HCT116 (cell line): ENCODE data around the gene PBX1. TPM values are rescaled to one million over a fixed set of nuclear protein-coding genes. Genes with fewer than 3 reads are reported as not detected.

Experiments used
- ATAC-seq: fragments of 200-7000 bp; cut with Tn5 transposase; 2 replicates; pipeline ENCODE4 v1.9.1; 2020; ENCODE audit warnings: mild to moderate bottlenecking, moderate library complexity
- BruUV-seq: library from RNA; stranded (reverse); fragments of 400-500 nt; replicated peaks from 2 replicates; lab custom pipeline; 2021; lab: Mats Ljungman, UMichigan
- CTCF ChIA-PET: fragments of 300-600 bp; sonication (Branson Sonifier 250); formaldehyde crosslinking; loops from one replicate; lab custom pipeline; 2021; ENCODE audit warnings: antibody characterized with exemption; lab: Charles Lee
- POLR2A ChIA-PET: fragments of 300-600, 350-600 bp; sonication (Branson Sonifier 250); formaldehyde crosslinking; loops from one replicate; lab custom pipeline; 2021; ENCODE audit warnings: antibody characterized with exemption; lab: Charles Lee
- RAD21 ChIA-PET, 2 experiments: fragments of 300-600 bp; sonication (Branson Sonifier 250); formaldehyde crosslinking; loops; one replicate each; lab custom pipeline; 2023; ENCODE audit warnings: low total read pairs in 2 of 2; ENCODE audit not compliant: uncharacterized antibody in 2 of 2, unreplicated experiment in 2 of 2, low non-redundant PET in 1 of 2; lab: Charles Lee
- DNase-seq: peaks from one replicate; pipeline ENCODE4 v3.0.0-alpha.2; 2010; ENCODE audit warnings: low read depth, low spot score
- H2AFZ ChIP-seq: fragments of 200-600 bp; shearing (Covaris generic), sonication (generic); 2 replicates; pipeline ENCODE4 v1.6.1; 2017; ENCODE audit warnings: low read depth, mixed run types, mixed read lengths, antibody characterized with exemption, low read length; ENCODE audit not compliant: poor library complexity, severe bottlenecking
- H3K27ac ChIP-seq: 2 replicates; pipeline ENCODE4 v1.5.1; 2012; ENCODE audit warnings: low read depth, low read length
- H3K27me3 ChIP-seq: fragments of 200-600 bp; sonication (generic); 2 replicates; pipeline ENCODE4 v1.6.1; 2016; ENCODE audit warnings: mixed run types, low read length, mixed read lengths; ENCODE audit not compliant: insufficient read depth
- H3K36me3 ChIP-seq, 2 experiments: fragments of 200-500 bp in 1 of 2; fragments of 200-600 bp in 1 of 2; sonication (Bioruptor generic) in 1 of 2; sonication (generic) in 1 of 2; 2 replicates each; pipeline versions ENCODE4 v1.5.1 to v1.6.1; 2014 to 2016; ENCODE audit warnings: low read length in 2 of 2, inconsistent platforms in 1 of 2, mixed read lengths in 1 of 2, mixed run types in 1 of 2; ENCODE audit not compliant: insufficient read depth in 2 of 2, control insufficient read depth in 1 of 2
- H3K4me1 ChIP-seq, 2 experiments: fragments of 200-600 bp in 1 of 2; sonication (generic) in 1 of 2; 2 replicates each; pipeline versions ENCODE4 v1.5.1 to v1.6.1; 2012 to 2017; ENCODE audit warnings: low read length in 2 of 2, inconsistent platforms in 1 of 2, mild to moderate bottlenecking in 1 of 2, mixed read lengths in 1 of 2, mixed run types in 1 of 2, moderate library complexity in 1 of 2; ENCODE audit not compliant: insufficient read depth in 2 of 2, control insufficient read depth in 1 of 2
- H3K4me2 ChIP-seq: fragments of 200-600 bp; sonication (generic); 2 replicates; pipeline ENCODE4 v1.6.1; 2017; ENCODE audit warnings: mixed run types, low read length, mixed read lengths
- H3K4me3 ChIP-seq, 2 experiments: fragments of 200-600 bp in 1 of 2; sonication (generic) in 1 of 2; replicated peaks in 1 of 2; 2 replicates each; pipeline ENCODE4 v1.5.1; 2011 to 2016; ENCODE audit warnings: low read length in 2 of 2, control low read depth in 1 of 2, low read depth in 1 of 2, mild to moderate bottlenecking in 1 of 2, mixed read lengths in 1 of 2, mixed run types in 1 of 2
- H3K79me2 ChIP-seq: fragments of 200-600 bp; sonication (generic); 2 replicates; pipeline ENCODE4 v1.6.1; 2017; ENCODE audit warnings: mild to moderate bottlenecking, mixed run types, low read length, moderate library complexity, mixed read lengths; ENCODE audit not compliant: insufficient read depth
- H3K9ac ChIP-seq: fragments of 200-600 bp; sonication (generic); 2 replicates; pipeline ENCODE4 v1.6.1; 2016; ENCODE audit warnings: low read length, mixed read lengths
- H3K9me2 ChIP-seq: fragments of 200-600 bp; sonication (generic), shearing (Covaris generic); 2 replicates; pipeline ENCODE4 v1.6.1; 2017; ENCODE audit warnings: mixed run types, mild to moderate bottlenecking, moderate library complexity; ENCODE audit not compliant: insufficient read depth
- H3K9me3 ChIP-seq, 2 experiments: fragments of 200-500 bp in 1 of 2; fragments of 200-600 bp in 1 of 2; sonication (Bioruptor generic) in 1 of 2; sonication (generic) in 1 of 2; 2 replicates each; pipeline ENCODE4 v1.6.1; 2014 to 2017; ENCODE audit warnings: low read length in 2 of 2, mixed read lengths in 2 of 2, inconsistent platforms in 1 of 2, low read depth in 1 of 2, mild to moderate bottlenecking in 1 of 2, mixed run types in 1 of 2, moderate library complexity in 1 of 2; ENCODE audit not compliant: control insufficient read depth in 1 of 2, insufficient read depth in 1 of 2
- H4K20me1 ChIP-seq: fragments of 200-600 bp; sonication (generic), shearing (Covaris generic); 2 replicates; pipeline ENCODE4 v1.6.1; 2017; ENCODE audit warnings: mixed run types, mild to moderate bottlenecking, moderate library complexity; ENCODE audit not compliant: insufficient read depth
- ATF3 ChIP-seq: IDR thresholded peaks from 2 replicates; pipeline ENCODE4 v1.6.1; 2012
- CEBPB ChIP-seq: IDR thresholded peaks from 2 replicates; pipeline ENCODE4 v1.6.1; 2012; ENCODE audit warnings: low read depth
- EGR1 ChIP-seq: IDR thresholded peaks from 2 replicates; pipeline ENCODE4 v1.6.1; 2012; ENCODE audit warnings: low read depth
- ELF1 ChIP-seq: IDR thresholded peaks from 2 replicates; pipeline ENCODE4 v1.6.1; 2012; ENCODE audit warnings: low read depth, borderline replicate concordance
- EZH2 ChIP-seq: fragments of 200-600 bp; sonication (generic); IDR thresholded peaks from 2 replicates; pipeline ENCODE4 v1.6.1; 2017; ENCODE audit warnings: antibody characterized with exemption, mixed run types
- FOSL1 ChIP-seq: IDR thresholded peaks from 2 replicates; pipeline ENCODE4 v1.6.1; 2012; ENCODE audit warnings: low read depth
- MAX ChIP-seq: IDR thresholded peaks from 2 replicates; pipeline ENCODE4 v1.6.1; 2012
- POLR2A ChIP-seq: IDR thresholded peaks from 2 replicates; pipeline ENCODE4 v1.7.0; 2011; ENCODE audit warnings: borderline replicate concordance; ENCODE audit not compliant: insufficient read depth, insufficient read length; ENCODE audit errors: extremely low read depth
- POLR2AphosphoS5 ChIP-seq: IDR thresholded peaks from 2 replicates; pipeline ENCODE4 v1.6.1; 2011; ENCODE audit warnings: mild to moderate bottlenecking, low read depth, low read length, moderate library complexity
- RAD21 ChIP-seq: IDR thresholded peaks from 2 replicates; pipeline ENCODE4 v1.6.1; 2012; ENCODE audit warnings: low read depth, mild to moderate bottlenecking
- SIN3A ChIP-seq: IDR thresholded peaks from 2 replicates; pipeline ENCODE4 v1.6.1; 2012; ENCODE audit warnings: low read depth
- SP1 ChIP-seq: IDR thresholded peaks from 2 replicates; pipeline ENCODE4 v1.6.1; 2012; ENCODE audit warnings: low read depth
- SRF ChIP-seq: IDR thresholded peaks from 2 replicates; pipeline ENCODE4 v1.6.1; 2012; ENCODE audit warnings: low read depth
- TCF7L2 ChIP-seq: IDR thresholded peaks from 2 replicates; pipeline ENCODE4 v1.7.0; 2011; ENCODE audit warnings: borderline replicate concordance, inconsistent platforms; ENCODE audit not compliant: insufficient read depth, insufficient read length; ENCODE audit errors: extremely low read depth
- YY1 ChIP-seq: IDR thresholded peaks from 2 replicates; pipeline ENCODE4 v1.6.1; 2011; ENCODE audit warnings: low read length, low read depth, moderate library complexity, mild to moderate bottlenecking; ENCODE audit not compliant: insufficient replicate concordance; ENCODE audit errors: extremely low read depth
- ZBTB33 ChIP-seq: IDR thresholded peaks from 2 replicates; pipeline ENCODE4 v1.6.1; 2011; ENCODE audit warnings: mild to moderate bottlenecking, low read length, moderate library complexity; ENCODE audit not compliant: insufficient replicate concordance; ENCODE audit errors: extremely low read depth
- ZFX ChIP-seq: fragments of 450-650 bp; IDR thresholded peaks from 2 replicates; pipeline ENCODE4 v1.6.1; 2017
- intact Hi-C: fragments of 100-400 bp; cut with micrococcal nuclease; formaldehyde crosslinking; loops from 2 replicates; pipeline ENCODE4 v1.10.0; 2022
- total RNA-seq: library from RNA; stranded (reverse); gene quantifications from one replicate; pipeline ENCODE4 v1.2.1, GENCODE V29; 2021; ENCODE audit not compliant: unreplicated experiment
- TF ChIP-seq, protein P1 (sequence below), 3 experiments: fragments of 200-600 bp in 1 of 3; sonication (generic) in 1 of 3; IDR thresholded peaks in 2 of 3; conservative IDR thresholded peaks in 1 of 3; 2 replicates each; pipeline ENCODE4 v1.5.1; 2012 to 2017; ENCODE audit warnings: low read depth in 2 of 3, low read length in 2 of 3, antibody characterized with exemption in 1 of 3, borderline replicate concordance in 1 of 3, control low read depth in 1 of 3, mild to moderate bottlenecking in 1 of 3, mixed read lengths in 1 of 3, mixed run types in 1 of 3, moderate library complexity in 1 of 3; ENCODE audit not compliant: insufficient read depth in 1 of 3

The PBX1 gene
- total RNA-seq, 1 experiment from 2014 or later = 29.6 TPM

- Histone ChIP-seq H3K4me3 (no peak overlapping the region), H3K9me3 (no peaks in the 10 kb centered on the region), H3K9me2 (no peaks in the 10 kb centered on the region), H2AFZ (no peak overlapping the region), H3K27me3 (no peaks in the 10 kb centered on the region)
- CTCF ChIA-PET = no interaction called here
- no peak for TF ChIP-seq SRF
- TF ChIP-seq YY1 = no peak
- no peak for TF ChIP-seq ATF3
- TF ChIP-seq RAD21 = no peak
- no peak for TF ChIP-seq POLR2A
- TF ChIP-seq EZH2 = no peak
- TF ChIP-seq SP1 = no peak
- no peak for TF ChIP-seq ZFX
- TF ChIP-seq POLR2AphosphoS5 = no peak
- no peak for TF ChIP-seq EGR1
- TF ChIP-seq FOSL1 = no peak
- TF ChIP-seq MAX = no peak
- TF ChIP-seq, protein P1, sequence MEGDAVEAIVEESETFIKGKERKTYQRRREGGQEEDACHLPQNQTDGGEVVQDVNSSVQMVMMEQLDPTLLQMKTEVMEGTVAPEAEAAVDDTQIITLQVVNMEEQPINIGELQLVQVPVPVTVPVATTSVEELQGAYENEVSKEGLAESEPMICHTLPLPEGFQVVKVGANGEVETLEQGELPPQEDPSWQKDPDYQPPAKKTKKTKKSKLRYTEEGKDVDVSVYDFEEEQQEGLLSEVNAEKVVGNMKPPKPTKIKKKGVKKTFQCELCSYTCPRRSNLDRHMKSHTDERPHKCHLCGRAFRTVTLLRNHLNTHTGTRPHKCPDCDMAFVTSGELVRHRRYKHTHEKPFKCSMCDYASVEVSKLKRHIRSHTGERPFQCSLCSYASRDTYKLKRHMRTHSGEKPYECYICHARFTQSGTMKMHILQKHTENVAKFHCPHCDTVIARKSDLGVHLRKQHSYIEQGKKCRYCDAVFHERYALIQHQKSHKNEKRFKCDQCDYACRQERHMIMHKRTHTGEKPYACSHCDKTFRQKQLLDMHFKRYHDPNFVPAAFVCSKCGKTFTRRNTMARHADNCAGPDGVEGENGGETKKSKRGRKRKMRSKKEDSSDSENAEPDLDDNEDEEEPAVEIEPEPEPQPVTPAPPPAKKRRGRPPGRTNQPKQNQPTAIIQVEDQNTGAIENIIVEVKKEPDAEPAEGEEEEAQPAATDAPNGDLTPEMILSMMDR (IDR thresholded peaks at IDR 0.05 in 2 of 3, conservative IDR thresholded peaks at IDR 0.05 in 1 of 3; ENCODE audit: borderline replicate concordance in 1 of 3, insufficient read depth in 1 of 3, low read depth in 2 of 3, low read length in 2 of 3) = no peak
- TF ChIP-seq ZBTB33 = no peak
- no peak for TF ChIP-seq SIN3A
- no peak for TF ChIP-seq TCF7L2
- TF ChIP-seq CEBPB = no peak
- TF ChIP-seq ELF1 = no peak
- TF ChIP-seq, all 23 proteins: peak for 0
- ATAC-seq (no peak), DNase-seq (no peak)
- ChIA-PET RAD21 (no interaction called here), POLR2A (no interaction called here)
- BruUV-seq = no TSS peak
- H3K4me1 ChIP-seq = peaks cover 55 to 62% of the 10 kb centered on the region in 2 experiments
- H4K20me1 ChIP-seq = no peaks in the 10 kb centered on the region
- H3K36me3 ChIP-seq = no peaks in the 10 kb centered on the region
- H3K27ac ChIP-seq = 0 out of 2 replicates have a peak overlapping the region, but pooled peaks have one; percentile 10
- intact Hi-C loops = no loop called here
- no peak overlapping the region for H3K4me2 ChIP-seq
- no peaks in the 10 kb centered on the region for H3K79me2 ChIP-seq
- H3K9ac ChIP-seq = no peak overlapping the region
Observed at GRCh38 chr1:164647211-164647610, 88.2 kb downstream of the PBX1 start.
